ENCODE results near the gene TIPARP.

Gene TIPARP

DNA sequence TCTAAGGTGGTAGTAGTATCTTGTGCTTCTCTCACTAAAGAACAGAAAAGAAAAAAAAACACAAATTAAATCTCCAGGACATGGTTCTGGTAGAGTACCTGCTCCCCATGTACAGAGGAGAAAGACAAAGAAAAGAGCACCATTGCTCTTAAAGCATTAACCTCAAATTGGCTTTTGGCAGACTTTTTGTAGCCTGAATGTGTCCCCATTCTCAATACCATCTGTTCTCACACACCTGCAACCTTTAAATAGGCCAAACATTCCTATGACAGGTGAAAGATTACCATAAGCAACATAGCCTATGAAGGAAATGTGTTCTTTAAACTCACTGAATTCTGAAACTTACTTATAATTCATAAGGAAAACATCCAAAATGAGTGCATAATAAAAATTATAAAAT is 68.0 kb downstream of the TIPARP start:
- no peak for DNase-seq (ENCODE audit: low spot score)

DNA sequence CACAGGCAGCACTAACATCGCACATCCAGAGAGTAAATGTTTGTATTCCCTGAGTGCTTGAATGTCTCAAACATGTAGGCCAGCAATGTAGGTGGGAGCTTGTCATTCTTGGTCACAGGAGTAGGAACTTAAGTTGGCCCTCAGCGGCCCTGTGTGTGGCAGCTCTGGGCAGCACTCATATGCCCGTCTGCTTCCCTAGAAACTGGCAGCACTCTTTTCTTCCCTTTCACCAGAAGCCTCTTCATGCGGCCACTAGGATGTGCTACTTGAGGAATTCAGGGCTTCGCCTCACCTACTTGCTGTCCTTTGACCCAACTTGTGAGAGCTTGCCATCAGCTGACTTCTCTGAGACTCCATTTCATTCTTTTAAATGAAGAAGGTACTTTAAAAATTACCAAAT is 69.5 kb downstream of the TIPARP start:
- DNase-seq (ENCODE audit: low spot score): no peak

DNA sequence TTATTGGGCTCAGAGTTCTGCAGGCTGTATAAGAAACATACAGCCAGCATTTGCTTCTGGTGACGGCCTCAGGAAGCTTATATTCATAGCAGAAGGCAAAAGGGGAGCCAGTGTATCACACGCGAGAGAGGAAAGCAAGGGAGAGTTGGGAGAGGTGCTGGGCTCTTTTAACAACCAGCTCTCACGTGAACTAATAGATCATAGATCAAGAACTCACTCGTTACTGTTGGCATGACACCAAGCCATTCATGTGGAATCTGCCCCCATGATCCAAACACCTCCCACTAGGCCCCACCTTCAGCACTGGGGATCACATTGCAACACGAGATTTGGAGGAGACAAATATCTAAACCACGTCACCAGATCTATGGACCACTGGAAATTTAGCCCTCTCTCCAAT is 70.2 kb downstream of the TIPARP start:
- no peak for DNase-seq (ENCODE audit: low spot score)

DNA sequence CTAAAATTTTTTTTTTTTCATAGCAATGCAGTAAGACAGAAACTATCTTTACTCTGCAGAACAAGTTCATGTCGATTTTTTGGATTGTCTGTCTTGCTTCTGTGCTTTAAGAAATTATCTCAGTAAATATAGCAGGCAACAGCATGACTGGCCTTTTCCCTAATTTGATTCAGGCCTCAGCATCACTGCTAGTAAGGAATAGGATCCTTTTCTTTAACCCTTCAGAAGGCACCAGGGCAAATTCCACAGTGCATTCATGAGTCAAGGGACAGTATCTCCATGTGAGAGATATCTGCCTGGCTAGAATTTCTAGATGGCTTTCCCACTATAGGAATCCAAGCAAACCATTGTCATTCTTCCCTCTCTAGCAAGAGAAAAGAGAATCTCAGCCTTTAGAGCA is 71.4 kb downstream of the TIPARP start:
- no peak for DNase-seq (ENCODE audit: low spot score)

DNA sequence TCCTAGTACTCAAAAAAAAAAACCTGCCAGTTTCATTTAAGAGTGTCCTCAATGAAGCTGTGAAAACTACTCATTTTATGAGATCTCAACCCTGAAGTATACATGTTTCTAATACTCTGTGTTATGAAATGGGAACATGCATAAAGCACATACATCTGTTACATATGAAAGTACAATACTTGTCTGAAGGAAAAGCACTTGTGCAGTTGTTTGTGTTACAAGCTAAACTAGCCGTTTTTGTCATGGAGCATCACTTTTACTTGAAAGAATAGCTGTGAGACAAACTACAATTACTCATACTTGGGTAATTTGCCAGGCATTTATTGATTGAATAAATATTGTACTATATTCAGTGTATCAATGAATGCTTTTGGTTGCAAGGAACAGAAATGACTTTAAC is 72.7 kb downstream of the TIPARP start:
- DNase-seq (ENCODE audit: low spot score): no peak

DNA sequence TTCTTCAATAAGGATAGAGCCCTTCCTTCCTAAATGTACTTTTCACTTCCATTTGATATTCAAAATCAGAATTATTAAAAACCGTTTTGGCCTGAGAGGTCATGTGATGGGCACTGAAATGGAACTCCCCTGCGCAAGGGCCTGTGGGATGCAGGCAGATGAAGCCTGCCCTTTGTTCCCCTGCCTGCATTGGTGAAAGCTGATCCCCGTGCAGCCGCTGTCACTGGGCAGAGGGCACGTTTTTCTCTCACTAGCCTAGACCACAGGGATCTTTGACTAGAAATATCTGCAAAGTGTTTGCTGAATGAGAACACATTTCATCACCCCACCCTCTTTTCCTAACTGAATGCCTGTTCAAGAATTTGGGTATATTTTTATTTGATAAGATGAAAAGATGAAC is 74.9 kb downstream of the TIPARP start:
- no peak for DNase-seq (ENCODE audit: low spot score)

DNA sequence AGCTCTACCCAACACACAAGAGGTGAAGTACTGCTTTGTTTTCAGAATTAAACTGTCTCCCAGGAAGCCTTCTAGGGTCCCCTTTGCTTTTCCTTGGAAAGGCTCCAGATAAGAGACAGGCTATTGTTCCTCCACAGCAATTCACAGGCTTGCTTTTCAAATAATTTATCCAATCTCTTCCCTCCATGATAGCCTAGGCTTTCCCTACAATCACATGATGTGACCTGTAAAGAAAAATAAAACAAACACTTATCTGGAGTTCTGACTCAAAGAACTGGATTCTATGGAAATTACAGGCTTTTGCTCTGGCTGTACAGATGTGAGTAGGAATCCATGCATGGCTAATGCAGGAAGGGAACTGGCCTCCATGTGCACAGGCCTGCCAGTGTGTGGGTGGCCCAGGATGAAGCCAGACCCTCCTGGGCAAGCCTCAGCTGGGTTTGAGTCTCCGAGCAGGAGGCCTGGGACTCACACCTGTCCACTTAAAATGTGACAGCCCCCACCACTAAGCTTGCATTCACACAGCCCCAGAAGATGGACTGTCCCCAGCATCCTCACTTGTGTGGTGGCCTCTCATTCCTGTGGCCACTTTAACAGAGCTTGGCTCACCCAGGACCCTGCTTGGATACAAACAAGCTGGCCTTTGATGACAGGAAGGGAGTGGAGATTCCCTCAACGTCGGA is 75.9 kb downstream of the TIPARP start:
- DNase-seq (ENCODE audit: low spot score): no peak

DNA sequence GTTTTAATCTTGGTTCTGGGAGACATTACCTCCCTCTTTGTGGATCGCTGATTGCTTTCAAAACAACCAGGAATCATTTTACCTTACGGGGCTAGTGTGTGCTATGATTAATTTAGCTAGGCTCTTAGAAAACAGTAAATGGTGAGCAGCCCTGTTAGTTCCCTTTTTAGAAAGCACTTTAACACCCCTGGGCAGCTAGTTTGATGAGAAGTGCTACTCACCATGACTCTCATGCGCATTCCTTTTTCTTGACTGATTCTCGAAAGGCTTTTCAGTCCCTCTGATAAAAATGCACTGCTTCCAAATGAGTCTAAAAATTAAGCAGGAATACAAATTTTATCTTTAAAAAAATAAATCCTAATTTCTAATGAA is 76.5 kb downstream of the TIPARP start:
- DNase-seq (ENCODE audit: low spot score): no peak

DNA sequence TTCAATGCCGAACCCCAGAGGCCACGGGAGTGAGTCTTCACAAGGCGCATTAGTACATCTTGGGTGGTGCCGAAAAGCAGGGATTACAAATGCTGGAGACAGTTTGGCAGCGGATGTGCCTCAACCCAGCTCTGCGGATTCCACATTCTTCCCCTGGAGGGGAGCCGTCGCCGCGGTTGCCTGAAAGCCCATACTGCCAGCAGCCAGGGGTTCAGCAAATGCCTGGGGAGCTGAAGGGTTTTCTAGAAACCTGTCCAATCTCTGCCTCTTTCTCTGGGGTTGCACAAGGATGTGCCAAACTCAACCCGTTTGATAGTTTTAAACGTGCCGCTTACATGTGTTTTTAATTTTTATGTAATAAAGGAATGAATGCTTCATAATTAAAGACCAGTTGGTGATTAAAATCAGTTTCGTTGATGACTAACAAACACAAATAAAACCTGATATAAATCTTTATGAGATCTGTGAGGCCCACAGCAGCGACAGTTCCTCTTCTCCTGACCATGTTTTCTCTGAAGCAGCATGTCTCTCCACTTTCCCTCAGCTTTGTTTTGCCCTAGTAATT is 77.2 kb downstream of the TIPARP start:
- no peak for DNase-seq (ENCODE audit: low spot score)

Data from D341Med (cell line).